Stimulated activated CD4-positive, alpha-beta T cell treated with anti-CD3 and anti-CD28 coated beads, TNF-alpha, amount 100 ng/mL, for 1 hour (primary cell): ENCODE measurements around the gene EN2.

Experiments used
- DNase-seq, 3 donors: peaks; one replicate each; pipeline ENCODE4 v3.0.0-alpha.2; 2020; ENCODE audit warnings: low read depth in 3 of 3, low spot score in 1 of 3

EN2 gene

DNA sequence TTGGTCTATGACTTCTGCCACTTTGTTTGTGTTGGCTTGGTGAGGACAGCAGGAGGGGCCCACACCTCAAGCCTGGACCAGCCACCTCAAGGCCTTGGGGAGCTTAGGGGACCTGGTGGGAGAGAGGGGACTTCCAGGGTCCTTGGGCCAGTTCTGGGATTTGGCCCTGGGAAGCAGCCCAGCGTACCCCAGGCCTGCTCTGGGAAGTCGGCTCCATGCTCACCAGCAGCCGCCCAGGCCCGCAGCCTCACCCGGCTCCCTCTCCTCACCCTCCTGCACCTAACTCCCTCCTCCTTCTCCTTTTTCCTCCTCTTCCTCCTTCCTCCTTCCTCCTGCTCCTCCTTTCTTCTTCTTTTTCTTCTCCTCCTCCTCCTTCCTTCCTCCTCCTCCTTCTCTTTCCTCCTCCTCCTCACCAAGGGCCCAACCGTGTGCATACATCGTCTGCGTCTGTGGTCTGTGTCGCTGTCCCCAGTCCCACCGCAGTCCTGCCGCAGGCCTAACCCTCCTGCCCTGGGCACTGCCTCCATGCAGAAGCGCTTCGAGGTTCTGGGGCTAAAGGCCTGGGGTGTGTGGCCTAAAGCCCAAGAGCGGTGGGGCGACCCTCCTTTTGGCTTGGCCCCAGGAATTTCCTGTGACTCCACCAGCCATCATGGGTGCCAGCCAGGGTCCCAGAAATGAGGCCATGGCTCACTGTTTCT, 5.3 kb downstream of the EN2 start:
- DNase-seq = no peak

- no peak for DNase-seq
Observed at GRCh38 chr7:155464183-155464582, 6.3 kb downstream of the EN2 start.

DNA sequence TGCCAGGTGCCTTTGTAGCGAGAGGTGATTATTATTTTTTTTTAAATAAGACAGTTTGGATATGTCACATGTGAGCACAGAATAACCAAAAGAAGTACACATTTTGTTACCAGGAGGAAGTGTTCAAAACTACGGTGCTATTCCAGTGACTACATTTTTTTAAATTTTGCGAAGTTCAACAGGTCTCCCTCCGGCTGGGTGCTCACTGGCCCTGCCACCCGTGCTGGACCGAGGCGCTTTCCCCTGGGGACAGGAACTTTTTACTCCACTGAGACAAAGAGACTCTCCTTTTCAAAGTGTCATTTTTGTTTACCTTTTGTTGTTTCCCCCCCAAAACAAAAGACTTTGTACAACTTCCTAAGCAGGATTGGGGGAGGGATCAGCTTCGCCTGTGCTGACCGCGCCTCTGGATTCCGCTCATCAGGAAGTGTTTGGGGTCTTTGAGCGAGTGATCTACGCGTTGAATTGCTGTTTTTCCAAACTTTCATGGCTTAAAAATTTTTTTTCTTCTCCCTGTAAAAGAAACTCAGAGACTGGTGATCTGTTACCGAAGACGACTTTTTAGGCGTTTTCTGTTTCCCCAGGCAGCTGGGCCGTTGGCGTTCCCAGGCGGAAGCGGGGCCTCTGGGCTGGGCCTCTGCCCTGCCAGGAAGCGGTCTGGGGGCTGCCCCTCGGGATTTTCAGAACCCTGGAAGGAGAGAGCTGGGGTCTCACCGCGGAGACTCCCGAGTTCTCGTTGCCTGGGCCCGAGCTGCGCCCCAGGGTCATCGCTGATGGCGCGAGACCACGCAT, 7.2 kb downstream of the EN2 start:
- no peak for DNase-seq

DNA sequence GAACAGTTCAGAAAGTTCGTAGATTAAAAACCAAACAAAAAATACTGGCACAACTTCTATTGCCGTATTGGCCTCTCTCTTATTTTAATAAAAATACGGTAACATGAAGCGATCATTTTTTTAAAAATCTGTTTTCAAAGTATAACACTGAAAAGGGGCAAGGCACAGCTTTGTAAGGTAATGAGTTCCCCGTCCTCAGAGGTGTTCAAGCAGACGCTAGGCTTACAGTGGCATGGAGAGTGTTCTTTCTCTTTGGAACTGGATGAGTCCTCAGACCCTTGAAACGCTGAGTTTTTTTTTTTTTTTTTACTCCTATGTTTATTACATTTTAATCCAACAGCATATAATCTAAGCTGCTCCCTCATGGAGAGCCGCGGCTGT, 7.8 kb downstream of the EN2 start:
- no peak for DNase-seq

- no peak for DNase-seq
Observed at GRCh38 chr7:155466142-155466813, 8.3 kb downstream of the EN2 start.

- no peak for DNase-seq
Observed at GRCh38 chr7:155466814-155467733, 9.1 kb downstream of the EN2 start.

DNA sequence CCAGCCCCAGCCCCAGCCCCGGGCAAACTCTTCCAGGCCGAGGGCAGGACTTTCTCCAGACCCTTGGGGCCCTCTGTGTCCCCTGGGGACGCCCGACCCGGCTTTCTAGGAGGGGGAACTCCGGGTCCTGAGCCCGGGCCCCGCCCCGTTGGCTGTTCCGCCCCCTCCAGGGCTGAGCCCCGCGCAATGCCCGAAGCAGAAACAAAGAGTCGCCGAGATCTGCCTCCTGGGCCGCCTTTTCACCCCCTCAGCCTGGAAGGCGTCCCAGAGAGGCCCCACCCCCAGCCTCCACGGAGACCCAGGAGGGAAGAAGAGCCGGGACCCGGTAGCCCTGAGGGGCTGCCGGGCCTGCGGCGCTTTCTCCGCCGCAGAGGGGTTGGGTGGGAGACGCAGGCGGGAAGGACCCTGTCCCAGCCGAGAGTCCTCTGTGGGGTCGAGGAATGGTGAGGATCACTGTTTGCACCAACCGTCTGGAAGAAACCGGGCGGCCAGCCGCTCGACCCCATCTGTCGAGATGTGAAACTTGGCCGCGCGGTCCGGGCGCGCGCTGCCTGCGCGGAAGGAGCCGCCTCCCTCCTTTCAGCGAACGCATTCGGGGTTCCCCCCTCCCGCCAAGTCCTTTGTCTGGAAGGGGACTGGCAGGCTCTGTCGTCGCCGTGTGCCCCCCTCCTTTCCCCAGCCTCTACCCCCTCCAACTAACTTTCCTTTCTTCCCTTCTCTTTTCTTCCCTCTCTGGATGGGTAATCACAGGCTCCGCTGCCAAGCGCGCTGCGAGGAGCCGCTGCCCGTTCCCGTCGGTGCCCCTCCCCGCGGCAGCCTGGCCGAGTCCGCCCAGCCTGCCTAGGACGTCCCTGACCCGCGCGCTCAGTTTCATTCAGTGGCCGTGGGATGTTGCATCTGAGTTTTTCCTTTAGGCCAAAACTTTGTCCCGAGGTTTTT, 10.2 kb downstream of the EN2 start:
- no peak for DNase-seq

- DNase-seq = no peak
Observed at GRCh38 chr7:155468785-155469148, 10.8 kb downstream of the EN2 start.

- no peak for DNase-seq
Observed at GRCh38 chr7:155469311-155470185, 11.6 kb downstream of the EN2 start.

DNA sequence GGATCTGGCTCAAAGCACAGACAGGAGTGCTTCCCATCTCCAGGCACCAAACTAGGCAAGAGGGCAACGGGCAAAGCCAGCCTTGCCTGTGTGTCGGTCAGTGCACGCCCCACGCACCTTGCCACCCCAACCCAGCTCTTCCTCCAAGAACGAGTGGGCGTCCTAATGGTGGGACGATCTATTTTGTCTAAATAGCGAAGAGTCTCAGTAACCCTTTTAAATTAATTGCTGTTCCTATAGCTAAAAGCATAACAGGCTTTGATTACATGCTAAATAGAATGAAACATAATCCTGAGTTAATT, 12.2 kb downstream of the EN2 start:
- DNase-seq = no peak

DNA sequence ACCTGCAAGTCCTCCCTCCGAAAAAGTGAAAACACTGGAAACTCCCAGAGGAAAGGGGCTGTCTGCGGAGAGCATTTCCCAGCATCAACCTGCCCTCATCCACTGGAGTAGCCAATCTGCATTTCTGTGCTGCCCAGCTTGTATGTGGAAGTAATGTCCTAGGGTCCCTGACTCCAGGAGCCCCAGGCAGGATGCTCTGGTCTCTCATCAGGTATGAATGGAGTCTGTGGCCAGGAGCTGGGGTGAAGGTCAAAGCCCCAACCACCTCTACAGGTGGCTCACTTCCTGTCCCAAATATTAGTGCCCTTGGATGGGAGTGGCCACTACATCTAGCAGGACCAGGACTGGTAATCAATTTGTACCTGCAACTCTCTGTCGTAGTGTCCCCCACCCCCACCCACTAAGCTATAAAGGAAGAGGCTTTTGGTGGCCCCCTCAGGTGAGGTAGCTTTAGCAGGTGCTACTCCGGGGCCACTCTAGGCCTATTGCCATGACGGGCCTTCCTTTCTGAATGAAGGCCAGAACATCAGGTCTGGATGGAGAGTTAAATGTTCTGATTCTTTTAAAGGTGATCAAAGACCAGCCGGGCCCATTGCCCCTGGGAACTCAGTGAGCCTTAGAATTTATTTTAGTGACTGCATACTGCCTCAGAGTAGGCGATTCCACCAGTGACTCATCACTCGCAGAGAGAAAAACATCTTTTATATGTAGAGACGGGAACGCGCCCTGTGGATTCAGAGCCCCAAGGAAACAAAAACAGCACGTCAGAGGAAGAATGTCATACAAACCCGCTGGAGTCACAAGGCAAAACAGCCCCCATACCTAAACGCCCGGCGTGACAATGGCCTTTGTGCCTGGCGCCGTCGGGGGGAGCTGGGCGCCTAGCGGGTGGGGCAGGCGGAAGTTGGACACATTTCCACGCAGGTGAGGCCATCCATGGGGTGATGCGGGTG, 13.0 kb downstream of the EN2 start:
- DNase-seq = no peak

- DNase-seq = no peak
Observed at GRCh38 chr7:155471718-155472117, 13.8 kb downstream of the EN2 start.

- DNase-seq = no peak
Observed at GRCh38 chr7:155477476-155477875, 19.5 kb downstream of the EN2 start.

DNA sequence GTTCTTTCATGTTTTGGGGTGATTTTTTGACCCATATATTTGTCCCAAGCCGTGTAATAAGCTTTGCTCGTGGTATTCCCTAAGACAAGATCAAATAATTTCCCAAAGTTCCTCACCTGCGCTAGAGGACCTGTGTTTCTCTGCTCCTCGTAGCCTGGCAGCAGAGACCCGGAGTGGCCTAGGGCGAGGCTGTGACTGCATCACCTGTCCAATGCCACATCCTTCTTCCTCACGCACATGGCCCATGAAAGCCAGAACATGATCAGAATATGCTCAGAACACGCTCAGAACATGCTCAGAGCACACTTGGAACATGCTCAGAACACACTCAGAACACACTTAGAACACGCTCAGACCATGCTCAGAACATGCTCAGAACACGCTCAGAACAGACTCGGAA, 23.8 kb downstream of the EN2 start:
- no peak for DNase-seq

DNA sequence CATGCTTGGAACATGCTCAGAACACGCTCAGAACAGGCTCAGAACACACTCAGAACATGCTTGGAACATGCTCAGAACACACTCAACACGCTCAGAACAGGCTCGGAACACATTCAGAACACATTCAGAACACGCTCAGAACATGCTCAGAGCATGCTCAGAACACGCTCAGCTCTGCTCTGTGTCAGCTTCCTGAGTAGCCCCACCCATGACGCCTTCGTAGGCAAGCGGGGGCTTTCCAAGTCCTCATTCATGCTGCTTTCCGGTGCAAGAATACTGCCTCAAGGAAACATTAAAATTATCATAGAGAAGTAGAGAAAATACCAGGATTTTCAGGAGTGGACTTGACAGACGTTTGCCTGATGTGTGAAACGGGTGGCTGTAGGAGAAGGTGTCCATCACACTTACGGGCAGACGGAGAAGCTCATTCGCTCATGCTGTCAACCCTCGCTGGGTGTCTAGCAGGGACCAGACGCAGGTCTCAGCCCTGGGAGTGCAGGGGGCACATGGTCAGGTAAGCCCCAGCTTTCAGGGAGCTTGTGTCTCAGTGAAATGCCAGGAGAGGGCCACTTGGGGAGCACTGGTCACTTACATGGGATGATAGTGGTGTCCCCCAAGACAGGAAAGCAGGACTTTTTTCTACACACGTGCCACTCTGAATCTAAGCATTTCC, 24.7 kb downstream of the EN2 start:
- DNase-seq = no peak

- no peak for DNase-seq
Observed at GRCh38 chr7:155483245-155483644, 25.3 kb downstream of the EN2 start.

DNA sequence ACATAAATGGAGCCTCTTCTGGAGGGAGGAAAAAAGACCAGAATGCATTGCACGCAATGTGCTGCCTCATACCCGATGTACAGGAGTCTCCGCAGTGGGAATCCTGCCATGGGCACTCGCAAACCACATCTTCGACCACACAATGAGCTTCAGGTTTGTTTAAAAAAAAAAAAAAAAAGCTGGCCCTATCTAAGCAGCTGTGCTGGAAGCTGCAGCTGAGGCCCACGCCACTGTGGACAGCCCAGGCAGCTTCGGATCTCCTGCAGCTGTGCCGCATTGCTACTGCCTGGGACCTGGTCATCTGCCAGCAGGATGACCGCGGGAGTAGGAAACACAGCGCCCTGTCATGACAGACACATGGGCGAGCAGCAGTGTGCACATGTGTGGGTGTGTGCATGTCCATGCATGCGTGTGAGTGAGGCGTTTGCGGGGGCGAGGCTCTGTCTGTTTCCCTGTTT, 26.0 kb downstream of the EN2 start:
- no peak for DNase-seq
